HG02884 (cell line): Measurements from ENCODE around the gene BLTP3B.
A peak's percentile ranks its signal among the peaks of the same experiment; 100 is the strongest.

Experiments
- ATAC-seq: cut with Tn5 transposase; IDR thresholded peaks from one replicate; pipeline ENCODE4 v1.9.1; 2021; ENCODE audit warnings: mild to moderate bottlenecking, moderate library complexity; ENCODE audit not compliant: unreplicated experiment

The BLTP3B gene

GRCh38 chr12:100115291-100115690 lies 27.4 kb downstream of the BLTP3B start:
- no peak for ATAC-seq

- no peak for ATAC-seq
Observed at GRCh38 chr12:100114574-100114973, 28.1 kb downstream of the BLTP3B start.

GRCh38 chr12:100110276-100110675 lies 32.4 kb downstream of the BLTP3B start:
- ATAC-seq = no peak

GRCh38 chr12:100106861-100107260 lies 35.8 kb downstream of the BLTP3B start:
- ATAC-seq = no peak

- ATAC-seq = no peak
Observed at GRCh38 chr12:100105661-100106060, 37.0 kb downstream of the BLTP3B start.

- ATAC-seq = peak; percentile 57
Observed at GRCh38 chr12:100101000-100101399, 41.7 kb downstream of the BLTP3B start.
